A673 (cell line): Measurements from ENCODE around the gene CDX4. TPM values are rescaled to one million over a fixed set of nuclear protein-coding genes. Genes with fewer than 3 reads are reported as not detected.

Experiments used
- Bru-seq: library from RNA; stranded (reverse); fragments of 400-500 nt; gene quantifications from one replicate; lab custom pipeline; 2021; lab: Mats Ljungman, UMichigan
- BruChase-seq, 2 experiments: library from RNA; stranded (reverse); fragments of 400-500 nt; gene quantifications; one replicate each; lab custom pipeline; 2021; lab: Mats Ljungman, UMichigan
- BruUV-seq: library from RNA; stranded (reverse); fragments of 400-500 nt; replicated peaks from 2 replicates; lab custom pipeline; 2021; lab: Mats Ljungman, UMichigan
- CTCF ChIA-PET: fragments of 300-600 bp; sonication (Branson Sonifier 250); formaldehyde crosslinking; loops from one replicate; lab custom pipeline; 2022; ENCODE audit warnings: antibody characterized with exemption; lab: Charles Lee
- POLR2A ChIA-PET: fragments of 300-600 bp; sonication (Branson Sonifier 250); formaldehyde crosslinking; loops from one replicate; lab custom pipeline; 2022; ENCODE audit warnings: antibody characterized with exemption; ENCODE audit not compliant: low non-redundant PET; lab: Charles Lee
- DNase-seq: peaks from one replicate; pipeline ENCODE4 v3.0.0-alpha.2; 2015; ENCODE audit warnings: low spot score
- H3K27ac ChIP-seq: fragments of 200-600 bp; sonication (generic); 2 replicates; pipeline ENCODE4 v1.5.1; 2016; ENCODE audit warnings: mixed run types, low read depth, mild to moderate bottlenecking, mixed read lengths, antibody characterized with exemption, low read length; ENCODE audit not compliant: poor library complexity, severe bottlenecking
- H3K27me3 ChIP-seq: fragments of 200-600 bp; sonication (generic); replicated peaks from 2 replicates; pipeline ENCODE4 v1.6.1; 2017; ENCODE audit warnings: mixed run types, low read depth, mild to moderate bottlenecking, mixed read lengths, antibody characterized with exemption, low read length; ENCODE audit not compliant: insufficient read depth, poor library complexity
- H3K36me3 ChIP-seq: fragments of 200-600 bp; sonication (generic); 2 replicates; pipeline ENCODE4 v1.6.1; 2016; ENCODE audit warnings: mixed run types, mild to moderate bottlenecking, mixed read lengths, antibody characterized with exemption, low read length; ENCODE audit not compliant: insufficient read depth, poor library complexity, severe bottlenecking
- H3K4me1 ChIP-seq: fragments of 200-600 bp; sonication (generic); 2 replicates; pipeline ENCODE4 v1.6.1; 2017; ENCODE audit warnings: mixed run types, mild to moderate bottlenecking, mixed read lengths, antibody characterized with exemption, low read length; ENCODE audit not compliant: insufficient read depth, poor library complexity, severe bottlenecking
- H3K4me3 ChIP-seq: fragments of 200-600 bp; sonication (generic); 2 replicates; pipeline ENCODE4 v1.5.1; 2016; ENCODE audit warnings: low read depth, mixed run types, mild to moderate bottlenecking, mixed read lengths, low read length; ENCODE audit not compliant: poor library complexity, severe bottlenecking
- H3K9me3 ChIP-seq: fragments of 200-600 bp; sonication (generic); 2 replicates; pipeline ENCODE4 v1.6.1; 2016; ENCODE audit warnings: mixed run types, low read depth, mild to moderate bottlenecking, mixed read lengths, antibody characterized with exemption, low read length; ENCODE audit not compliant: poor library complexity, severe bottlenecking
- EZH2 ChIP-seq: fragments of 200-600 bp; sonication (generic); IDR thresholded peaks from 2 replicates; pipeline ENCODE4 v1.6.1; 2017; ENCODE audit warnings: borderline replicate concordance, low read depth, mild to moderate bottlenecking, mixed read lengths, antibody characterized with exemption, low read length; ENCODE audit not compliant: poor library complexity, severe bottlenecking
- intact Hi-C: fragments of 100-400 bp; cut with micrococcal nuclease; formaldehyde crosslinking; loops from one replicate; pipeline ENCODE4 v1.10.0; 2022; ENCODE audit not compliant: unreplicated experiment
- long read RNA-seq: library from polyadenylated mRNA; stranded (forward); transcript quantifications from one replicate; pipeline ENCODE4 v2.0.0, GENCODE V29; 2022
- total RNA-seq: library from RNA; stranded (reverse); gene quantifications from 2 replicates; pipeline ENCODE4 v1.2.3, GENCODE V29; 2021
- TF ChIP-seq, protein P1 (sequence below): fragments of 300-800, 200-600 bp; sonication (generic); conservative IDR thresholded peaks from 2 replicates; pipeline ENCODE4 v1.5.1; 2017; ENCODE audit warnings: low read depth, mild to moderate bottlenecking, antibody characterized with exemption, low read length, moderate library complexity, mixed read lengths

The CDX4 gene, protein sequence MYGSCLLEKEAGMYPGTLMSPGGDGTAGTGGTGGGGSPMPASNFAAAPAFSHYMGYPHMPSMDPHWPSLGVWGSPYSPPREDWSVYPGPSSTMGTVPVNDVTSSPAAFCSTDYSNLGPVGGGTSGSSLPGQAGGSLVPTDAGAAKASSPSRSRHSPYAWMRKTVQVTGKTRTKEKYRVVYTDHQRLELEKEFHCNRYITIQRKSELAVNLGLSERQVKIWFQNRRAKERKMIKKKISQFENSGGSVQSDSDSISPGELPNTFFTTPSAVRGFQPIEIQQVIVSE
- total RNA-seq, result not detected in 2 replicates
- not detected for Bru-seq, nascent RNA
- BruChase-seq, experiment 1, labeled RNA remaining after a 2-hour chase, result not detected
- BruChase-seq, experiment 2, labeled RNA remaining after a 6-hour chase, result not detected
- long read RNA-seq, result 0 reads

DNA sequence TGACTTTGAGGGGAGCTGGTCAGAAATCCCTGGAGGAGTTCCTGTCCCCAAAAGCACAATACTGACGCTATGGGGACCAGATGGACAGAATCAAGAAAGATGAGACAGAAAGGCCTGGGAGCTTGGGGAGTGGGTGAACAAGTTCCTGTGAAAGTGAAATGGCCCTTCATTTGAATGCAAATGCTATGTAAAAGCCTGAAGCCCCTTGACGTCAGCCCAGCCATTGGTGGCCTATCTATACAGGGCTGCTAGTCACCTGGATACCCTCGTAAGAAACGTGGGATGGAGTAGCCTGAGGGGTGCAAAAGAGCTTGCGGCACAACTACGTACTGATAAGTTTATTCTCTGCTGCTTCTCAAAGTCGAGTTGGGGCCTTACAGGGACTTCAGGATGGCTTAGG lies at the start of gene CDX4:
CDX4 (plus strand) TSS at position 223 of the 400 bp plus-strand sequence. CDS start 201 bp downstream, outside the sequence.
- H3K27ac ChIP-seq, result no peak within 1 kb of the TSS
- H3K4me3 ChIP-seq, result no peak within 1 kb of the TSS
- no peaks in the 10 kb centered on the region for H3K9me3 ChIP-seq
- no peaks in the 10 kb centered on the region for H3K36me3 ChIP-seq
- POLR2A ChIA-PET, result no interaction called here
- BruUV-seq, result no TSS peak
- intact Hi-C loops, result no loop called here
- no peak for TF ChIP-seq EZH2
- TF ChIP-seq, protein P1, sequence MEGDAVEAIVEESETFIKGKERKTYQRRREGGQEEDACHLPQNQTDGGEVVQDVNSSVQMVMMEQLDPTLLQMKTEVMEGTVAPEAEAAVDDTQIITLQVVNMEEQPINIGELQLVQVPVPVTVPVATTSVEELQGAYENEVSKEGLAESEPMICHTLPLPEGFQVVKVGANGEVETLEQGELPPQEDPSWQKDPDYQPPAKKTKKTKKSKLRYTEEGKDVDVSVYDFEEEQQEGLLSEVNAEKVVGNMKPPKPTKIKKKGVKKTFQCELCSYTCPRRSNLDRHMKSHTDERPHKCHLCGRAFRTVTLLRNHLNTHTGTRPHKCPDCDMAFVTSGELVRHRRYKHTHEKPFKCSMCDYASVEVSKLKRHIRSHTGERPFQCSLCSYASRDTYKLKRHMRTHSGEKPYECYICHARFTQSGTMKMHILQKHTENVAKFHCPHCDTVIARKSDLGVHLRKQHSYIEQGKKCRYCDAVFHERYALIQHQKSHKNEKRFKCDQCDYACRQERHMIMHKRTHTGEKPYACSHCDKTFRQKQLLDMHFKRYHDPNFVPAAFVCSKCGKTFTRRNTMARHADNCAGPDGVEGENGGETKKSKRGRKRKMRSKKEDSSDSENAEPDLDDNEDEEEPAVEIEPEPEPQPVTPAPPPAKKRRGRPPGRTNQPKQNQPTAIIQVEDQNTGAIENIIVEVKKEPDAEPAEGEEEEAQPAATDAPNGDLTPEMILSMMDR, result no peak
- DNase-seq, result no peak
- CTCF ChIA-PET, result no interaction called here
- H3K4me1 ChIP-seq, result no peaks in the 10 kb centered on the region
- H3K27me3 ChIP-seq, result peaks cover 22% of the 10 kb centered on the region

DNA sequence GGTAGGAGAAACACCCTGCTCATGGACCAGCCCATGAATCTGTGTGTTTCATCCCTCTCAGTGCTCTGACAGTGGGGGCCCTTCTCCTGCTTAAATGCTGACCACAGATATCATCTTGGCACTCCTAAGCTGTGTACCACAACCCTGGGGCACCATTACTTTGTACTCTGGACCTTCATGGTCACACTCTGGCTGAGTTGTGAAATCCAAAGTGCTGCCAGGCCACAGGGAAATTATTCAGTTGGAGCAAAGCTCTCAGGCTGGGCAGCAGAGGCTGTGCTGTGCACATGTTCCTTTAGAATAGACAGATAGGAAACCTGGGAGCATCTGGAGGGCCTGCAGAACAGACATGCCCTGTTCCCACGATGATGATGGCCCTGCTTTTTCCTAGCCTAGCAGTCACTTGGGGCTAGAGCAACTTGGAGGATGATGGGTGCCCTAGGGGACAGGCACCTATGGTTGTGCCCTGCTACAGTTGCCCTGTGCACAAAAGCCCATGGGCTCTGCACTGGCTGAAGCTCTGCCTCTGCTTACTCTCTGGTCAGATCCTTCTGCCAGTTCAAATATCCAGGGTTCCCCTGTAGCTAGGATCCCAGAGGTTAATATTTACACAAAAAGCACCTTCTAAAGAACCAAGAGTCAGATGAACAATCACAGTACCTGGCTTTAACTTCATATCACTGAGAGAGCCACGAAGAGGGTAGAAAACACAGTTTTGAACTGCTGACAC lies 48.5 kb upstream of the CDX4 start:
- no peak overlapping the region for H3K27ac ChIP-seq
- H3K9me3 ChIP-seq, result no peaks in the 10 kb centered on the region
- H3K4me1 ChIP-seq, result no peaks in the 10 kb centered on the region
- intact Hi-C loops, result no loop called here
- H3K4me3 ChIP-seq, result no peak overlapping the region
- no TSS peak for BruUV-seq
- no peak for DNase-seq
- ChIA-PET CTCF (no interaction called here), POLR2A (no interaction called here)
- H3K27me3 ChIP-seq, result no peaks in the 10 kb centered on the region
- no peaks in the 10 kb centered on the region for H3K36me3 ChIP-seq
- no peak for TF ChIP-seq EZH2
- TF ChIP-seq, protein P1, result no peak

DNA sequence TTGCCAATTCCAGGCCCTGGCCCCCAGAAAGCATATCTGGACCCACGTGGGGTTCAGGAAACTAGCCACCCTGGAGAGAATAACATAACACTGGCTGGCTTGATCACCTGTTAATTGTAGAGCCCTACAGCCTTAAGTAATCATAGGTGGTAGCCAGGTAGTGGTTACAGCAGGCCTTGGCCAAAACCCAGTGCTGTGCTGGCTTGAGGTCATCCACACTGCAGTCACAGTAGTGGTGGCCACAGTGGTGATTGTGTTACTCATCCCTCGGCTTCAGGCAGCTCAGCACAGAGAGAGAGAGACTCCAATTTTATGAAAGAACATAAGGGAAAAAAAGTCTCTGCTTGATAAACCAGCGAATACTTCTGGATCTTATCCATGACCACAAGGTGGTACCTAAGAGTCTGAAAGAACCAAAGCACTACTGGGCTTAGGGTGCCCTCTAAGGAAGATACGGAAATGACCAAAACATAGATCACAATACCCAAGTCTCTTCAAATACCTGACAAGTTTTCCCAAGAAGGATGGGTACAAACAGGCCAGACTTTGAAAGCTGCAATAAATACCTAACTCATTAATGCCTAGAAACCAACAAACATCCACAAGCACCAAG lies 46.6 kb upstream of the CDX4 start:
- no peaks in the 10 kb centered on the region for H3K36me3 ChIP-seq
- no peak overlapping the region for H3K27ac ChIP-seq
- H3K9me3 ChIP-seq, result no peaks in the 10 kb centered on the region
- H3K4me3 ChIP-seq, result no peak overlapping the region
- no TSS peak for BruUV-seq
- CTCF ChIA-PET, result no interaction called here
- intact Hi-C loops, result no loop called here
- DNase-seq, result no peak
- H3K27me3 ChIP-seq, result no peaks in the 10 kb centered on the region
- POLR2A ChIA-PET, result no interaction called here
- H3K4me1 ChIP-seq, result no peaks in the 10 kb centered on the region
- no peak for TF ChIP-seq EZH2
